CD4-positive, alpha-beta T cell treated with Interleukin-17A for 1 hour (primary cell): ENCODE data around the gene MYO16.
A peak's percentile ranks its signal among the peaks of the same experiment; 100 is the strongest.

Source experiments
- DNase-seq: peaks from one replicate; pipeline ENCODE4 v3.0.0-alpha.2; 2020

The MYO16 gene

DNA sequence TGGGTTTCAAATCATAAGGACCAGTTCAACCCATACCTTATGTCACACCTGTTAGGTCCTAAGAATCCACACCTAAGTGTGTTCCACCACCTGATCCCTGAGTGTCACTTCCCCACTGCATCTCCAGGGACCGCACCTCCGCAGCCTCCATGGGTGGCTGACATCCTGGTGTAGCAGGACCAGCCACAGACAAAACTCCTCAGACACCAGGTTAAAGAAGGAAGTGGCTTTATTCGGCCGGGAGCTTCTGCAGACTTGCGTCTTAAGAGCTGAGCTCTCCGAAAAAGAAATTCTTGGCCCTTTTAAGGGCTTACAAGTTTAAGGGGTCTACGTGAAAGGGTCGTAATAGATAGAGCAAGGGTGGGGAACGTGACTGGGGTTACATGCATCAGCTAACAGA is 509.9 kb downstream of the MYO16 start:
- no peak for DNase-seq

DNA sequence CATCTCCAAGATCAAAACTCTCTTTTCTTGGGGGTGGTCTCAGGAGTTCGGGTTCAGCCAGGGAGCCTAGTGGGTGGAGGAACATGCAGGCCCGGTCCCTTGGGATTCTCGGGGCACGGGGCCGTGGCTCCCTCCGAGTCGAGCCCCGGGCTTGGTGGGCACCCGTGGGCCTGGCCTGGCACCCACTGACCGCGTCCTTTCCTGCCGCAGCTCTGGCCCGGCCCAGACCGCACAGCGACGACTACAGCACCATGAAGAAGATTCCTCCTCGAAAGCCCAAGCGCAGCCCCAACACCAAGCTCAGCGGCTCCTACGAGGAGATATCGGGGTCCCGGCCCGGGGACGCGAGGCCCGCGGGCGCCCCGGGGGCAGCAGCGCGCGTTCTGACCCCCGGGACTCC is 510.6 kb downstream of the MYO16 start:
- DNase-seq, result no peak

DNA sequence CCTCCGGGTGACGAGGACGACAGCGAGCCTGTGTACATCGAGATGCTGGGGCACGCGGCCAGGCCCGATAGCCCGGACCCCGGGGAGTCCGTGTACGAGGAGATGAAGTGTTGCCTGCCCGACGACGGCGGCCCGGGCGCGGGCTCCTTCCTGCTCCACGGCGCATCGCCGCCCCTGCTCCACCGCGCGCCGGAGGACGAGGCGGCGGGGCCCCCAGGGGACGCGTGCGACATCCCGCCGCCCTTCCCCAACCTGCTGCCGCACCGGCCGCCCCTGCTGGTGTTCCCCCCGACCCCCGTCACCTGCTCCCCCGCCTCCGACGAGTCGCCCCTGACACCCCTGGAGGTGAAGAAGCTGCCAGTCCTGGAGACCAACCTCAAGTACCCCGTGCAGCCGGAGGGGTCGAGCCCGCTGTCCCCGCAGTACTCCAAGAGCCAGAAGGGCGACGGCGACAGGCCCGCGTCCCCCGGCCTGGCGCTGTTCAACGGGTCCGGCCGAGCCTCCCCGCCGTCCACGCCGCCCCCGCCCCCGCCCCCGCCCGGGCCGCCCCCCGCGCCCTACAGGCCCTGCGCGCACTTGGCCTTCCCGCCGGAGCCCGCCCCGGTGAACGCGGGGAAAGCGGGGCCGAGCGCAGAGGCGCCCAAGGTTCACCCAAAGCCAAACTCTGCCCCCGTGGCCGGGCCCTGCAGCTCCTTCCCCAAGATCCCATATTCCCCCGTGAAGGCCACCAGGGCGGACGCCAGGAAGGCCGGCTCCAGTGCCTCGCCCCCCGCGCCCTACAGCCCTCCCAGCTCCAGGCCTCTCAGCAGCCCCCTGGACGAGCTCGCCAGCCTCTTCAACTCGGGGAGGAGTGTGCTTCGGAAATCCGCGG is 511.3 kb downstream of the MYO16 start:
- no peak for DNase-seq

DNA sequence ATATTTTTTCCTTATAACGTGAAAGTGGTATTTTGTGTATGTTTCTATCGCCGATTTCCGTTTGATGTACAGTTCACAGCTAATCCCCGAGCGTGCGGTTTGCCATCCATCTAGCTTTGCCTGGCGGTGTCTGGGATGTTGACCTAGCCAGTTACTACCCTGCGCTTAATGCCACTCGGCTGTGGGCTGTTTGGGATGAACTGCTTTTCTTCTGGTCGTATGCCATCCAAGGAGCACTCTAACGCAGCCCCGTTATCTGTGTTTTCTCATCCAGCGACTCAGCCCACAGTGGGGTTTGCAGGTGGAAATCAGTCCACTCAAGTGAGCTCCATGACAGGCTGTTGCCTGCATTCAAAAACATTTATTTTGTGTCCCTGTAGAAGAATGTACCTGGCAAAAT is 512.3 kb downstream of the MYO16 start:
- no peak for DNase-seq

DNA sequence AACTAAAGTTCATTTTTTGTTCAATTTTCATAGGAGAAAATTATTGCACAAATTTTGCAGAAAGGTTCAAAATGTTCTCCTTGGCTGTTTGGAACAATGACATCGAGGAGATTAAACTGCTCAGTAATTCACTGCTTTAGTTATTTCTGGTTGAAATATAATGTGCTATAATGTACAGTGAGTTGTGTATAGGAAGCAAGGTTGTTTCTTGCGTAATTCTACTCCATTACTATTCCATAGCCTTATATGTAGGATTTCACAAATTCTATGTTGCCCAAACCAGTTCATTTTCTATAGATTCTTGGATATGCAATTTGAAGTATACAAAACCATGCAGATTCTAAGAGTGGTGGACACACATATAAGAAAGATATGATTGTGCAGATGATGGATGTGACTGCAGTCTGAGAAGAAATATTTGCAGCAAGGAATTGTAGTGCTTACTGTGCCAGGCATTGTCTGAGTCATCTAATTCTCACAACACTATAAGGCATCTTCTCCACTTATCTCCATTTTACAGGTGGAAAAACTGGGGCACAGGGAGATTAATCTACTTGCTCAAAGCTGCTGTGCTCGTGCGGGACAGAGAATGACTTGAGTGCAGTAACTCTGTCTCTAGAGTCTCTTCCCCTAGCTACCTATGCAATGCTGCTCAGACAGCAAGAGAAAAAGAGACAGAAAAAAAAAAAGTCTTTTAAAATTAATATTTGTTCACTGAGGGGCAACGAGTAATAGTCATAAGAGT is 515.5 kb downstream of the MYO16 start:
- no peak for DNase-seq

DNA sequence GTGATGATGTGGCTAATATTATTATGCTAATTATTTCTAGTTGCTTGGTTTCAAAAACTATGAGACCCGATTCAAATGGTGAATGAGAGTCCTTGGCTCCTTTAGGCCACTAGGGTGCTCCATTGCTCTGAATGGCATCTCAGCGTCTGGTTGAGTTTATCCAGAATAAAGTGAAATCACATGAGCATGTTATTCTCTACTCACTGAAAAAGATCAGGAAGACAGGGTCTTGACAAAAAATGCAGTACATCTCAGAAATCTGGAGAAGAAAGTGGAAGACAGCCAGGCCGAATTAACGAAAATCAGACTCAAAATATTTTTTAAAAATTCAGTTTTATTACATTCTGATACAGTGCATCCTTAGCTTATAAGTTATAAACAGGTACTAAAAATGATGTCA is 516.2 kb downstream of the MYO16 start:
- DNase-seq, result peak; percentile 26

DNA sequence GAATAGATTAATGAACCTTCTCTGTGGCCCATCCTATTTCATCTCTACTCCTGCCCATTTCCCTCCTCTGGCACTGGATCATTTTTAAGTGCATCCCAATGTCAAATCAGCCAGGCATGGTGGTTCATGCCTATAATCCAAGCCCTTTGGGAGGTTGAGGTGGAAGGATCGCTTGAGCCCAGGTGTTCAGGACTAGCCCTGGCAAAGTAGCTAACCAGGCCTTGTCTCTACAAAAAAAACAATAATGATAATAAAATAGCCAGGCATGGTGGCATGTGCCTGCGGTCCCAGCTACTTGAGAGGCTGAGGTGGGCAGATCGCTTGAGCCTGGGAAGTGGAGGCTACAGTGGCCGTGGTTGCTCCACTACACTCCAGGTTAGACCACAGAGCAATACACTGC is 517.0 kb downstream of the MYO16 start:
- no peak for DNase-seq

DNA sequence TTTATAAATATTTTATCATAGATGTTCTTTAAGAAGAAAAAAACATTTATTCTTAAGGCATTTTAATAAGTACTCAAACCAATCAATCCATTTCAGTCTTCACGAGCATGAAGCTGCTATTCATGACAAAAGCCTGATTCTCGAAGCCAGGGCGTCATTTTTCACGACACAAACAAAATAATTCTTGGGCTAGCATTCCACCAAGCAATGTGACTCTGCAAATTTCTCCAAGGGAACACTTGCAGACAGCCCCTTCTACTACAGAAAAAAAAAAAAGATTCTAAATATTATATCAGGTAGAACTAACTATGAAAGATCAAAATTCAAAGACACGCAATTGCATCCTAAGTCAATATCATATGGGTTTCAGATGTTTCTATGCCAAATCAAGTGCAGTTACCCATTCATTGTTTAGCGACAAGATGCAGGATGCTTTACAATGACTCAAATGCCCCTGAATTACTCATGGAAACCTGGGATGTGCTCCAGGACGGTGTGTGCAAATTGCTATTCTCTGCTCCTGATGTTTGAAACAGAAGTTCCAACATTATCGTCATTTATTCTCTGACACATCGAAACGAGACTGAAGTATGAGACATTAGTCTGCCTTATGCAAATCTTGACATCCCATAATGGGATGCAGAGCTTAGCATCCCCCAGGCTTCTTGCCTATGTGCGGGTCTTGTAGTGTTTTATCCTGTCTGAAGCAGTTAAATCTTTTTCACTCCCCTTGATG is 517.7 kb downstream of the MYO16 start:
- DNase-seq, result no peak

DNA sequence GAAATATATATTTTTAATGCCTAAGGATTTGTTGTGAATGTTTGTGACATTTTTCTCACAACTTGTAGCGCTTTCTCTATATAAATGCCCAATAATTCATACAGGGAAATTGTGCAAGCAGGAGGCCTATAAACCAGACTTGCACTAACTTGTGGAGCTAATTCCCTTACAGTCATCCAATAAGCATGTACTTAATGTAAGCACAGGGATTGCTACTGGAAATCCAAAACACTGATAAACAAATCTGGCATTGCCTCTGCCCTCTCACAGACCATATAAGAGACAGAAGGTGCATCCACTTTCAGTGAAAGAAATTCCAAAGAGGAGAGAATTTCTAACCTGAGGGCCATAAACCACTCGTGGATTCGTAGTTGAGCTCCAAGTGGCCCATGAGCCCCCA is 518.8 kb downstream of the MYO16 start:
- no peak for DNase-seq

DNA sequence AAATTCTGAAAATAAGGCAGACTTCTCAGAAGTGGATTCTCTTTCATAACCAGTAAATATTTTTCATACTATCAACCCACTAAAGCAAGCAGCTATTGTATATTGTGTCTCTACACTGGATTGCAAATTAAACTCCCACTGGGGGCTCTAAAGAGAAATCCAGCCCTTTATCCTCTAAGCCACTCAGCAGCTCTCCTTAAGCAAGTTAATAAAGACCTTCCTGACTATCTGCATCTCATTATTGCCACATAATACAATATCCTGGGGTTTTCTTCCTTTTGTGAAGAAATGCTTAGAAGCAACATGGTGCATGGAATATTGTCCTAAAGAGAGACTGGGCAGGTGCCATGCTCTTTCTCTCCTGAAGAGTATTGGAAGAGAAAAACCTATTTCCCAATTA is 521.3 kb downstream of the MYO16 start:
- DNase-seq, result no peak

DNA sequence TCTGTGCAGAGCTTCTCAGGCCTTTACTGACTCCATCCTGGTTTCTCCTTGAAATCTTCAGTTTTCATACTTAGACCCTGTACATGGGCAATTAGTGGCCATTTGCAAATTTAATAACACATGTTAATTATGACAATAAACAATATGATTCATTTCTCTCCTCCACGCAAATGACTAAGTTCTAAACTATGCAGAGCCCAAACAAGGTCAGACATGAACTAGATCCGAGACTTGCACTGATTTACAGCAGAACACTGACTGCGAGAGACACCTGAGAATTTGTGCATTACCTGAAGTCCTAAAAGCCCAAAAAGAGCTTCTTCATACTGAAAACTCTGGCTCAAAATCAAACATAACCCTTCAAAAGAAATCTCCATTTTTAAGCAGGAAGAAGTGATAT is 521.8 kb downstream of the MYO16 start:
- no peak for DNase-seq

DNA sequence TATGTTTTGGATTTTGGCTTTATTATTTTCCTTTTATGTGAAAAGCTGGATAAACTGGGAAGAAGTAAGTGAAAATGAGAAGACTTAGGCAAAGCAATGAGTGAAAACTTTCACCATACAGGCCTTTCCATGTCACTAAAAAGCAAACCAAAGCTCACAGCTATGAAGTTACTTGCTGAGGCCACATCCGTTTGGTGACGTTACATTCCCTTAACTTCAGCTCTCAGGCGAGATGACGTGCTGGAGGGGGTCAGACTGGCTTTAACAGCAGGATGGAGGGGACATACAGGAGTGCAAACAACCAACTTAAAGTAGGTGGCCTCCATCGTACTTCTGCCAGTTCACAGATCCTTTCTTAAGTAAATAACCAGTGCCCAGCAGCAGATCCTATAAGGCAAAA is 522.3 kb downstream of the MYO16 start:
- DNase-seq, result no peak

DNA sequence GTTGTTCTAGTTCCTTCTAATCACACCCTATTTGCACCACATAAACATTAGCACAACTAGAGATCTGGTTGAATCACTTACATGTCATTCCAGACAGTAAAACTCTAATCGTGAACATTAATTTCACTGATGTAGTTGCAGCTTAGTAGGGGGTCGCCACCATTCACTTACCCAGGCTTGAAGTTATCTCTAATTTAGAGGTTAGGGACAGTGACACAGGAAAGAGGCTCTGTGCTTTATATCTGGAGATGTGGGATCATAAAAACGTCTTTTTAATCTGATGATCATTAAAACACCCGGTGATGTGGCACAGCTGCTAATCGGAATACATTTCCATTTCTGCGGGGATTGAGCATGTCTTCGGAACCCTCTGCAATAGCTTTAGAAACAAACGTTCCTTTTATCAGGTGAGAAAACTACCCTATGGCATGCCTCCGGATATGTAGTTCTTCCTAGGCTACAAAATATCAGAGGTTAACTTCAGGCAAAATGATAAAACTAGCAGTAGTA is 523.0 kb downstream of the MYO16 start:
- DNase-seq, result no peak

DNA sequence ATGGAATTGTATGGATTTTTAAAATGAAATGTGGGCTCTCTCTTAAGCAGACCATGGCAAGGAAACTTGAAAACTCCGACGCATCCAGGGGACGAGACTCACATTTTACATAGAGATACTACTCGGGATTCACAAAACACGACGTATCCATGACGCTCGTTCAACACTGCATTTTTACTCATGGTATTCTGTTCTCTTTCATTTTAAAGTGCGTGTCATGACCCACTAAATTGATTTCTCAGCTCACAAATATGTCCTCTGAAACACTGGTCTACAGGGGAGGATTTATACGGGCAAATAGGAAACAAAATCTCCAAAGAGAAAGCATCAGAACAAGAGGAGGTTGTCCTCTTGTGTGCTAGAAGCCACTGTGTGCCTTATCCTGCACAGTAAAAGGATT is 523.5 kb downstream of the MYO16 start:
- DNase-seq, result no peak

DNA sequence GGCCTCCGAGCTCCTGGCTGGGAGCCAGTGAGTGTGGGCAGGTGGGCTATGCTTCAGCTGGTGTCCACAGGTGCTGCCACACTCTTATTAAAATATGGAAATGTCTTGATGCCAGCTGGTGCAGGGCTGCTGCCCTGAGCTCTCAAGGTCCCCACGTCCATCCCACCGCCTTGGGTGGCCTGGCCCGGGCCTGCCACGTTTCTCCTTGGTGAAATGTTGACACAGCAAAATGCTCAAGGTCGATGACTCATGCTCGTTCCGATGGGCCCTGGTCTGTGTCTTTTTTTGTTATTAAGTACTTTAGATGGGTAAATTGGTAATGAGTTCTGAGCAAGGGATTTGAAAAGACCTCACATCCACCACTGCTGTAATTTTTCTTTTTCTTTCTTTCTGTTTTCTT is 524.7 kb downstream of the MYO16 start:
- DNase-seq, result no peak

DNA sequence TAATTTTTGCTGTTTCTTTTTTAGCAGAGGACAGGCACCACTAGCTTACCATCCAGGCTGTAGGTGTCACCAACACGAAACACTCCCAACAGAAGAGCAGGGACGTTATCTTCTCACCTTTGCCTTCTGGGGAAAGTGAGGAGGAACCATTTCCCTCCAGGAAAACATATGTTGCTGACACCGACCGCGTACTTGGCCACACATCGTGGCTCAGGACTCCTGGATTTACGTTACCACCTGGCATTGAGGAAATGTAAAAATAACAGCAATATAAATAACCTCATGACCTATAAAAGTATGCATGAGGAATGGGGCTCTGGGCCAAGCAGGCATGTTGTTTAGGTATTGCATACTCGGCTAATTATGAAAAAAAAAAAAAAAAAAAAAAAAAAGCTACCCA is 525.1 kb downstream of the MYO16 start:
- DNase-seq, result no peak

DNA sequence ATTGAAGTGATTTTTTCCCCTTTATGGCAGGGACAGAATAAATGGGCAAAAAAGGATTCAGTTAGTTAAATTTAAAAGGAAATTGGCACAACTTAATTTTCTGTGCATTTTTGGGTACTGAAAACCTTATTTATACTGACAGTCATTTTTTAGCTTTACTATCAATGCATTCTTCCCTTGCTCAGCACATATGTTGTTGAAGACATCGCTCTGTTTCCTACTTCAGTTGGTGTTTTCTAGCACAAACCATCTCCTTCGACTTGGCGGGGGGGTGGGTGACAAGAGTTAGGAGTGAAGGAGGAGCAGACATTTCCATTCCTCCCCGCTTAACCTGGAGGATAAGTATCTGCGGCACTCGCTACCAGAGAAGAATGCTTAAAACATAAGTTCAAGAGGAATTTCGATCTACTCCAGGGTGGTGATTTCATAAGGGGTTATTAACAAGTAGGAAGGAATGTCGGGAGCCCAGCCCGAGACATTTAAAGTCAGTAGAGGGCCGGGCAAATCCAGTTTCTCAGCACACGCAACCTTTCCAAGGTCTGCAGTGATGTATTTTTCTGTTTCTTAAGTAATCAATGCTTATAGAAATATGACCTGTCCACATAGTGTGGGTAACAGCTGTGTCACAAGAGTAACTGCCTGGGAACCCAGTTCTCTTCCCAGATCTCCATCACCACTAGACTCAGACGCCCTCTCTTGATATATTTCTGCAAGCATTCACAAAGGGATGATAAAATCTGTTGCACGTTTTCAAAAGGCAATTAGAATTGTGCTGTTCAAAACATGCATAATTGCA is 525.8 kb downstream of the MYO16 start:
- no peak for DNase-seq

DNA sequence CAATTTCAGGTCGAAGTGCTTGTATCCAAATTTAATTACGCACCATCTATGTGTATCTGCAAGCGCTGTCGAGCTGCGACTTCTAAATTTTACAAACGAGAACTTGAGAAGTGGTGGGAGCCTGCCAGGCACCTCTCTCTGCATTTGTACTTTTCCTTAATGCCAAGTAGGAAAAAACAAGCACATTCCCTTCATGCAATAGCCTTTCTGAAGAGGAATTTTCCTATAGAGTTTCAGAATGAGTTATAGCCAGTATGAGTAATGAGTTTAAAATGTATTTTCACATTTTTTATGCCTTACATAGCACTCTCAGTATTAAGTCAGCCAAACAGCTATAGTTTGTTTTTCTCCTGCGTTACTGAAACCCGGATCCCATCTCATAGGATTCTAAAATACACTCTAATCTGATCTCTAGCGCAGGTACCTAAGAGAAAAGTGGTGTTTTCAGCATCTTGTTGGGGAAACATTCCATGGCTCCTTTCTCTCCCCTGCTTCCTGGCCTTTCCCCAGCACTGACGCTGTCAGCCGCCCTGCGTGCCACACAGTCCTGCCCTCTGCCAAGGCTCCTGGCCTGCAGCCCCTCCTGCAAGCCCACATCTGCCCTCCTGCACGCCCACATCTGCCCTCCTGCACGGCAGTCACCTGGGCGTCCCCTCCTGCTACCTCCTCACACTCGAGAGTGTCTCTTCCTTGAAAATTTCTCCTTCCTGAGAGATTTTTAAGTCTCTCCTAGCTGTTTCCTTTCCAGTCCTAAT is 526.9 kb downstream of the MYO16 start:
- DNase-seq, result no peak

DNA sequence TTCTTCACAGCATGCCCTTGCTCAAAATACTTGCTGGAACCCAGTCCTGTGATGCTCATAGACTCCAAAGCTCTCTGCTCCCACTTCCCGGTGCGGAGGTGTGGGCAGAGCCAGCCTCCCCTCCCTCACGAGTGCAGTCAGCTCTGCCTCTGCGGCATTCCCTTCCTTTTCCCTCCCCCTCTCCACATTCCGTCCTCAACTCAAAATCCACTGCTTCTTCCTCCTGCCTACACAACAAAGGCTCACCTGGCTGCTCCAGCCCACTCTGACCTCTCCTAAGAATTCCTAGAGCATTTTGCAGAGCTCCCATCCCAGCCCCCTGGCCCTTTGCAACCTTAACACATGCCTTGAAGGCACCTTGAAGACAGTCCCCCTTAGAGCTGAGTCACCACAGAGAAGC is 527.9 kb downstream of the MYO16 start:
- DNase-seq, result no peak

DNA sequence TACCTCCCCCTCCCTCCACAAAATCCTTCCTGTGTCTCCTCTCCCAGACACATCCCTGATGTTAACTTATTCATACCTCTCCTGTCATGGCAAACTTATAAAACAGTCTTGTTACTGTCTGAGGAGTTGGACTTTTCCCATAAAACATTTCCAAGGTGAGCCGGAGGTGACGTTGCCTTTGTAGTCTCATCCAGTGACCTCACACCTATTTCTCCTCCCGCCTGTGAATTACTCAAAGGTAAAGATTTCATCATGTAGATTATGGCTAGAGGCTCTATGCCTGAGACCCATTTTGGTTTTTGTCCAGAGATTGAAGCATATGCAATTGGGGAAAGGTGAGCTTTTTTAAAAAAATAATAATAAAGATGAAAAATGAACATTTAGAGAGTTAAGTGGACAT is 529.0 kb downstream of the MYO16 start:
- DNase-seq, result no peak

DNA sequence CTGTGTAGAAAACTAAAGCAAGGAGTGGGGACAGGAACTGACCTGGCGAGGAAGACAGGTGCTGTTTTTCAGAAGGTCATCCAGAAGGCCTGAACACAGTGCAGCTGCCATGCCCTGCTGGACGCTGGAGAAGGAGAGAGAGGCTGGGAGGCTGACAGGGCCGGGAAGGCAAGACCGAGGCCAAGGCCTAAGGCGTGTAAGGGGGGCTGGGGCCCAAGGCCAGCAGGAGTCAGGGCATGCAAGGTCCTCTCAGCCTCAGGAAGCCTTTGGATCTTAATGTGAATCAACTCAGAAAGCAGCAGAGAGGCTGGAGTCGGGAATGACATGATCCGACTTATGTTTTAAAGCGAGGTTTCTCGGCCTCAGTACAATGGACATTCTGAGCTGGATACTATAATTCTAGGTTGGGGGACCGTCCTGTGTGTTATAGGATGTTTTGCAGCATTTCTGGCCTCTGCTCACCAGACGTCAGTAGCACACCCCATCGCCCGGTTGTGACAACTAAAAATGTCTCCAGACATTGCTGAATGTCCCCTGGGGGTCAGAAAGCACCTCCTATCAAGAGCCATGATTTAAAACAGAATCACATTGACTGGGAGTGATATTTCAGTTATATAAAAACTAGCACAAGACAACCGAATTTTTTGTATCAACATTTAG is 530.4 kb downstream of the MYO16 start:
- no peak for DNase-seq
